Coronary artery (tissue), 2 donors: ENCODE measurements around the gene HCN4.

Experiments
- DNase-seq: peaks from one replicate; pipeline ENCODE4 v3.0.0-alpha.2; 2017; ENCODE audit warnings: low spot score
- H3K27ac ChIP-seq, 2 donors: fragments of 200-600 bp; sonication (generic); one replicate each; pipeline ENCODE4 v1.5.1; 2016 to 2019
- H3K4me3 ChIP-seq: fragments of 200-600 bp; sonication (generic); 2 replicates; pipeline ENCODE4 v1.5.1; 2016; ENCODE audit warnings: mild to moderate bottlenecking, moderate library complexity
- CTCF ChIP-seq: fragments of 200-600 bp; sonication (generic); IDR thresholded peaks from one replicate; pipeline ENCODE4 v1.5.1; 2019; ENCODE audit warnings: antibody characterized with exemption

Gene HCN4

GRCh38 chr15:73338606-73339374, 30.0 kb downstream of the HCN4 start:
- no peak for DNase-seq
- no peak overlapping the region for H3K4me3 ChIP-seq
- no peak for TF ChIP-seq CTCF
- no peak overlapping the region for H3K27ac ChIP-seq

- DNase-seq: no peak
- Histone ChIP-seq H3K4me3 (no peak overlapping the region), H3K27ac (no peak overlapping the region)
- TF ChIP-seq CTCF: no peak
Observed at GRCh38 chr15:73338058-73338457, 30.7 kb downstream of the HCN4 start.

GRCh38 chr15:73337187-73337586, 31.6 kb downstream of the HCN4 start:
- no peak for TF ChIP-seq CTCF
- Histone ChIP-seq H3K4me3 (no peak overlapping the region), H3K27ac (no peak overlapping the region)
- DNase-seq: no peak

GRCh38 chr15:73336756-73337155, 32.0 kb downstream of the HCN4 start:
- no peak for TF ChIP-seq CTCF
- no peak for DNase-seq
- Histone ChIP-seq H3K27ac (no peak overlapping the region), H3K4me3 (no peak overlapping the region)

GRCh38 chr15:73335471-73335870, 33.3 kb downstream of the HCN4 start:
- no peak overlapping the region for H3K27ac ChIP-seq
- no peak overlapping the region for H3K4me3 ChIP-seq
- DNase-seq: no peak
- no peak for TF ChIP-seq CTCF

GRCh38 chr15:73335026-73335425, 33.7 kb downstream of the HCN4 start:
- no peak for DNase-seq
- TF ChIP-seq CTCF: no peak
- no peak overlapping the region for H3K4me3 ChIP-seq
- no peak overlapping the region for H3K27ac ChIP-seq

- DNase-seq: no peak
- no peak for TF ChIP-seq CTCF
Observed at GRCh38 chr15:73334086-73334485, 34.7 kb downstream of the HCN4 start.

More at GRCh38 chr15:73334086-73334485, 34.7 kb downstream of the HCN4 start:
- H3K27ac ChIP-seq: no peak overlapping the region
- H3K4me3 ChIP-seq: no peak overlapping the region
